Keratinocyte (primary cell): Measurements from ENCODE around the gene TP73. TPM values are rescaled to one million over a fixed set of nuclear protein-coding genes. Genes with fewer than 3 reads are reported as not detected.

Experiments
- DNase-seq: peaks from one replicate; pipeline ENCODE4 v3.0.0-alpha.2; 2011; ENCODE audit warnings: low read depth, missing footprints, low spot score
- FAIRE-seq: peaks from 2 replicates; lab custom pipeline; 2011; peaks lifted over from hg19 to GRCh38; lab: Jason Lieb, UNC
- H2AFZ ChIP-seq: 2 replicates; pipeline ENCODE4 v1.6.0; 2012; ENCODE audit warnings: low read length, control low read depth, inconsistent platforms; ENCODE audit not compliant: control insufficient read depth
- H3K27ac ChIP-seq: 2 replicates; pipeline ENCODE4 v1.5.1; 2011; ENCODE audit warnings: low read length; ENCODE audit not compliant: control insufficient read depth, insufficient read depth
- H3K27me3 ChIP-seq: 3 replicates; pipeline ENCODE4 v1.6.0; 2011; ENCODE audit warnings: low read length; ENCODE audit not compliant: control insufficient read depth, insufficient read depth; ENCODE audit errors: extremely low read depth
- H3K36me3 ChIP-seq, 2 experiments: 2 replicates in 1 of 2; 3 replicates in 1 of 2; pipeline ENCODE4 v1.5.1; 2011; ENCODE audit warnings: low read length in 2 of 2, mild to moderate bottlenecking in 1 of 2; ENCODE audit not compliant: control insufficient read depth in 2 of 2, insufficient read depth in 2 of 2; ENCODE audit errors: extremely low read depth in 1 of 2
- H3K4me1 ChIP-seq: 3 replicates; pipeline ENCODE4 v1.5.1; 2011; ENCODE audit warnings: low read length; ENCODE audit not compliant: control insufficient read depth, insufficient read depth; ENCODE audit errors: extremely low read depth
- H3K4me2 ChIP-seq: 3 replicates; pipeline ENCODE4 v1.6.0; 2011; ENCODE audit warnings: low read depth, low read length; ENCODE audit not compliant: control insufficient read depth, insufficient read depth; ENCODE audit errors: extremely low read depth
- H3K4me3 ChIP-seq, 3 experiments: fragments of 200-600 bp in 1 of 3; sonication (generic) in 1 of 3; 2 replicates in 2 of 3; 3 replicates in 1 of 3; pipeline ENCODE4 v1.5.1; 2011 to 2016; ENCODE audit warnings: low read length in 3 of 3, mild to moderate bottlenecking in 3 of 3, control low read depth in 2 of 3, inconsistent platforms in 1 of 3, low read depth in 1 of 3, mixed read lengths in 1 of 3, mixed run types in 1 of 3, moderate library complexity in 1 of 3; ENCODE audit not compliant: control insufficient read depth in 2 of 3, insufficient read depth in 2 of 3; ENCODE audit errors: extremely low read depth in 1 of 3
- H3K79me2 ChIP-seq: 2 replicates; pipeline ENCODE4 v1.6.0; 2012; ENCODE audit warnings: low read length; ENCODE audit not compliant: control insufficient read depth, insufficient read depth
- H3K9ac ChIP-seq: 3 replicates; pipeline ENCODE4 v1.6.0; 2011; ENCODE audit warnings: low read length; ENCODE audit not compliant: control insufficient read depth, insufficient read depth; ENCODE audit errors: extremely low read depth
- H3K9me1 ChIP-seq: 3 replicates; pipeline ENCODE4 v1.6.0; 2011; ENCODE audit warnings: low read length; ENCODE audit not compliant: control insufficient read depth, insufficient read depth; ENCODE audit errors: extremely low read depth
- H3K9me3 ChIP-seq: 2 replicates; pipeline ENCODE4 v1.5.1; 2012; ENCODE audit warnings: low read depth, low read length; ENCODE audit not compliant: control insufficient read depth
- H4K20me1 ChIP-seq: 3 replicates; pipeline ENCODE4 v1.6.0; 2011; ENCODE audit warnings: low read length; ENCODE audit not compliant: control insufficient read depth, insufficient read depth; ENCODE audit errors: extremely low read depth
- EZH2 ChIP-seq: IDR thresholded peaks from one replicate; pipeline ENCODE4 v1.6.1; 2012; ENCODE audit warnings: inconsistent platforms, mild to moderate bottlenecking, low read length, moderate library complexity
- dilution Hi-C: fragments of 300-500 bp; cut with MboI; formaldehyde crosslinking; loops from one replicate; pipeline ENCODE4 v1.7.0; 2020; ENCODE audit warnings: low sequenced_read_pairs; ENCODE audit not compliant: extremely low pct_ligation_motif_present
- polyA plus RNA-seq, 5 experiments: library from polyadenylated mRNA; depleted of rRNA in 3 of 5; stranded (reverse) in 3 of 5; stranded (forward) in 1 of 5; unstranded in 1 of 5; fragments of >200 nt; gene quantifications; 1 replicate in 1 of 5; 2 replicates in 3 of 5; 3 replicates in 1 of 5; pipeline versions ENCODE4 v1.2.1 to v1.2.3, GENCODE V29; 2011 to 2012; ENCODE audit warnings: missing spikeins in 2 of 5, low read depth in 1 of 5, low replicate concordance in 1 of 5
- TF ChIP-seq, protein P1 (sequence below), 3 experiments: IDR thresholded peaks in 1 of 3; conservative IDR thresholded peaks in 1 of 3; optimal IDR thresholded peaks in 1 of 3; 2 replicates in 2 of 3; 3 replicates in 1 of 3; pipeline versions ENCODE3 to v1.5.1; 2011; ENCODE audit warnings: low read length in 3 of 3, mild to moderate bottlenecking in 3 of 3, moderate library complexity in 2 of 3, control low read depth in 1 of 3, inconsistent platforms in 1 of 3; ENCODE audit not compliant: insufficient read depth in 2 of 3; ENCODE audit errors: extremely low read depth in 1 of 3

Gene TP73
- polyA plus RNA-seq, 1 donor (not counting 4 experiments of a cell fraction or from before 2014, with no cell fraction given) = 0.14 TPM

DNA sequence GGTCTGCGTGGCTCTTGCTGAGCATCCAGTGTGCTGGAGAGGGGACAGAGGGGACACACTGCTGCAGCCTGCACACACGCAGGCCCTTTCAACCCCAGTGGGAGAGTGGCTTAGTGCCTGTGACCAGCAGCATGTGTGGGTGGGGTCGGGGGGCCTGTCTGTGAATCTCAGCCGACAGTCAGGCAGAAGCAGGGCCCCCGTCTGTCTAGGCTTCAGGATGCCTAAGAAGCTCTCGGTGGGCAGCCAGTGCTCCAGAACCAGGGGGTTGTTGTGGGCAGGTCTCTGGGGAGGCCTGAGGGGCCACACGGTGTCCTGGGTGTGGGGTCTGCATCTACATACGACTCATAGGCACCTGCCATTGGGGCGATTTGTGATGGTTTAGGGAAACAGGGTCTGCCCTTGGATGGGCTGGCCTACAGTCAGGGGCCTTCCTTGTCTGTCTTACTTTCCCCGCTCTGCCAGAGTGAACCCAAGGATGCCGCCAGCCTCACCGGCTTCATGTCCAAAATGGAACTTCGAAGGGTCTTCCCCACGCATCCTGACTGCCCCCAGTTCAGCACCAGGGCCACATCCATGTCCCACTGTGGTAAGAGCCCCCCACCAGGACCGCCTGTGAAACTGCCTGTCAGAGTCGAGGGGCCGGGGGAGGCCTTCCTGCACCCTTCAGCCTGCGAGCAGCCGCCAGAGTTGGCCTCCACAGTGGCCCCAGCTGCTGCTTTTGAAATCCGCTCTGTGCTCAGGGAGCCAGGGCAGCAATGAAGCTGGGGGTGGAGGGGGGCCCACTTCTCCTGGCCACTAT lies 101.5 kb downstream of the TP73 start:
- dilution Hi-C loops = no loop called here
- DNase-seq = no peak
- TF ChIP-seq, protein P1, sequence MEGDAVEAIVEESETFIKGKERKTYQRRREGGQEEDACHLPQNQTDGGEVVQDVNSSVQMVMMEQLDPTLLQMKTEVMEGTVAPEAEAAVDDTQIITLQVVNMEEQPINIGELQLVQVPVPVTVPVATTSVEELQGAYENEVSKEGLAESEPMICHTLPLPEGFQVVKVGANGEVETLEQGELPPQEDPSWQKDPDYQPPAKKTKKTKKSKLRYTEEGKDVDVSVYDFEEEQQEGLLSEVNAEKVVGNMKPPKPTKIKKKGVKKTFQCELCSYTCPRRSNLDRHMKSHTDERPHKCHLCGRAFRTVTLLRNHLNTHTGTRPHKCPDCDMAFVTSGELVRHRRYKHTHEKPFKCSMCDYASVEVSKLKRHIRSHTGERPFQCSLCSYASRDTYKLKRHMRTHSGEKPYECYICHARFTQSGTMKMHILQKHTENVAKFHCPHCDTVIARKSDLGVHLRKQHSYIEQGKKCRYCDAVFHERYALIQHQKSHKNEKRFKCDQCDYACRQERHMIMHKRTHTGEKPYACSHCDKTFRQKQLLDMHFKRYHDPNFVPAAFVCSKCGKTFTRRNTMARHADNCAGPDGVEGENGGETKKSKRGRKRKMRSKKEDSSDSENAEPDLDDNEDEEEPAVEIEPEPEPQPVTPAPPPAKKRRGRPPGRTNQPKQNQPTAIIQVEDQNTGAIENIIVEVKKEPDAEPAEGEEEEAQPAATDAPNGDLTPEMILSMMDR (optimal IDR thresholded peaks at IDR 0.05 in 1 of 3, IDR thresholded peaks at IDR 0.05 in 1 of 3, conservative IDR thresholded peaks at IDR 0.05 in 1 of 3; ENCODE audit: extremely low read depth in 1 of 3, insufficient read depth in 2 of 3, low read length in 3 of 3) = no peak
- no peak for TF ChIP-seq EZH2

DNA sequence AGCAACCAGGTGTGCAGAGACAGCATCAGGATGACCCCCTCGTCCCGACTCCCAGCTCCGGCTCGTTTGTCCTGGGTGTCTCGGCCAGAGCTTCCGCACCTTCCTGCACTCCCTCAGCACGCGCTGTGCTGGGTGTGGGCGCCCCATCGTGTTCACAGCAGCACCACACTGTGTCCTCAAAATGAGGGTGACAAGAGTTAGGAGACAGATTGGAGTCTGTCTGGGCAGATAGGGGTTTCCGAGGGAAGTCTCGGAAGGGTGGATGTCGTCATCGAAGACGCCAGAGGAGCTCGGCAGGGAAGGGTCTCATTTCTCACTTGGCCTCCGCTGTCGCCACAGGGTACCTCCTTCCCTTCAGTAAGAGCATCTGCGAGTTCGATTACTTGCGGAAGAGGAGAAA lies 104.1 kb downstream of the TP73 start:
- Histone ChIP-seq H3K4me1 (no peaks in the 10 kb centered on the region), H3K27me3 (peaks cover 22% of the 10 kb centered on the region), H3K79me2 (no peaks in the 10 kb centered on the region), H3K4me3 (no peak overlapping the region), H2AFZ (no peak overlapping the region), H3K27ac (no peak overlapping the region), H4K20me1 (no peaks in the 10 kb centered on the region), H3K9me3 (peaks cover 2% of the 10 kb centered on the region), H3K36me3 (no peaks in the 10 kb centered on the region), H3K9me1 (no peaks in the 10 kb centered on the region), H3K4me2 (no peak overlapping the region), H3K9ac (no peak overlapping the region)
- dilution Hi-C loops = no loop called here
- FAIRE-seq = no peak
- TF ChIP-seq EZH2 = no peak
- TF ChIP-seq, protein P1 (optimal IDR thresholded peaks at IDR 0.05 in 1 of 3, IDR thresholded peaks at IDR 0.05 in 1 of 3, conservative IDR thresholded peaks at IDR 0.05 in 1 of 3; ENCODE audit: extremely low read depth in 1 of 3, insufficient read depth in 2 of 3, low read length in 3 of 3) = no peak
- DNase-seq = no peak

More for the DNA sequence above, 101.5 kb downstream of the TP73 start:
- Histone ChIP-seq H3K4me3 (no peak overlapping the region), H3K79me2 (no peaks in the 10 kb centered on the region), H2AFZ (no peak overlapping the region), H3K9me3 (no peaks in the 10 kb centered on the region), H3K27ac (no peak overlapping the region), H3K9ac (no peak overlapping the region), H3K9me1 (no peaks in the 10 kb centered on the region), H3K4me1 (no peaks in the 10 kb centered on the region), H3K36me3 (no peaks in the 10 kb centered on the region), H4K20me1 (no peaks in the 10 kb centered on the region), H3K27me3 (peaks cover 5% of the 10 kb centered on the region), H3K4me2 (no peak overlapping the region)
- no peak for FAIRE-seq
